ENCODE data around the gene HYKK. TPM values are rescaled to one million over a fixed set of nuclear protein-coding genes. Genes with fewer than 3 reads are reported as not detected.

The HYKK gene
- total and polyA plus RNA-seq, 9 of the 15 experiments (the other 6 are each of a cell fraction or from before 2014, with no cell fraction given) = 1.9 to 6.1 (median 4.3) TPM

GRCh38 chr15:78540141-78540870 is 32.9 kb downstream of the HYKK start, which contains the start of gene PSMA4 (continued):
- TF ChIP-seq RERE (CRISPR knock-in tag; IDR thresholded peaks at IDR 0.05; ENCODE audit: borderline replicate concordance) (no peak), KAT8 (IDR thresholded peaks at IDR 0.05; ENCODE audit: low read depth) (no peak), TARDBP (IDR thresholded peaks at IDR 0.05) (peak; percentile 70; the same call in 1 of the 2 replicates), ZNF584 (CRISPR knock-in tag; IDR thresholded peaks at IDR 0.05; ENCODE audit: low read depth) (no peak), C11orf30 (IDR thresholded peaks at IDR 0.05; ENCODE audit: low read depth) (peak; percentile 71), ZNF830 (CRISPR knock-in tag; IDR thresholded peaks at IDR 0.05) (no peak), PTTG1 (tag; IDR thresholded peaks at IDR 0.05; ENCODE audit: low read depth) (no peak), SOX6 (IDR thresholded peaks at IDR 0.05) (no peak), ERF (CRISPR knock-in tag; IDR thresholded peaks at IDR 0.05) (0 out of 2 replicates have a peak, but pooled peaks have one; percentile 16), HDGF (IDR thresholded peaks at IDR 0.05) (no peak), HNRNPUL1 (IDR thresholded peaks at IDR 0.05; ENCODE audit: low read length) (no peak), ZNF696 (CRISPR knock-in tag; conservative IDR thresholded peaks at IDR 0.05) (no peak), IFI16 (CRISPR knock-in tag; IDR thresholded peaks at IDR 0.05) (no peak), ZNF3 (CRISPR knock-in tag; IDR thresholded peaks at IDR 0.05) (no peak), ZNF282 (CRISPR knock-in tag; IDR thresholded peaks at IDR 0.05) (no peak), FOXP4 (CRISPR knock-in tag; IDR thresholded peaks at IDR 0.05; ENCODE audit: borderline replicate concordance) (no peak), ZKSCAN1 (IDR thresholded peaks at IDR 0.05; ENCODE audit: low read depth, low read length) (peak; percentile 50; the same call in 1 of the 2 replicates), ZNF592 (IDR thresholded peaks at IDR 0.05) (no peak)
